HCT116 (cell line): Measurements from ENCODE around the gene SLC5A1. TPM values are rescaled to one million over a fixed set of nuclear protein-coding genes. Genes with fewer than 3 reads are reported as not detected.

Experiments
- ATAC-seq: fragments of 200-7000 bp; cut with Tn5 transposase; 2 replicates; pipeline ENCODE4 v1.9.1; 2020; ENCODE audit warnings: mild to moderate bottlenecking, moderate library complexity
- BruUV-seq: library from RNA; stranded (reverse); fragments of 400-500 nt; replicated peaks from 2 replicates; lab custom pipeline; 2021; lab: Mats Ljungman, UMichigan
- CTCF ChIA-PET: fragments of 300-600 bp; sonication (Branson Sonifier 250); formaldehyde crosslinking; loops from one replicate; lab custom pipeline; 2021; ENCODE audit warnings: antibody characterized with exemption; lab: Charles Lee
- POLR2A ChIA-PET: fragments of 300-600, 350-600 bp; sonication (Branson Sonifier 250); formaldehyde crosslinking; loops from one replicate; lab custom pipeline; 2021; ENCODE audit warnings: antibody characterized with exemption; lab: Charles Lee
- RAD21 ChIA-PET, 2 experiments: fragments of 300-600 bp; sonication (Branson Sonifier 250); formaldehyde crosslinking; loops; one replicate each; lab custom pipeline; 2023; ENCODE audit warnings: low total read pairs in 2 of 2; ENCODE audit not compliant: uncharacterized antibody in 2 of 2, unreplicated experiment in 2 of 2, low non-redundant PET in 1 of 2; lab: Charles Lee
- DNase-seq: peaks from one replicate; pipeline ENCODE4 v3.0.0-alpha.2; 2010; ENCODE audit warnings: low read depth, low spot score
- H2AFZ ChIP-seq: fragments of 200-600 bp; shearing (Covaris generic), sonication (generic); 2 replicates; pipeline ENCODE4 v1.6.1; 2017; ENCODE audit warnings: low read depth, mixed run types, mixed read lengths, antibody characterized with exemption, low read length; ENCODE audit not compliant: poor library complexity, severe bottlenecking
- H3K27ac ChIP-seq: 2 replicates; pipeline ENCODE4 v1.5.1; 2012; ENCODE audit warnings: low read depth, low read length
- H3K27me3 ChIP-seq: fragments of 200-600 bp; sonication (generic); 2 replicates; pipeline ENCODE4 v1.6.1; 2016; ENCODE audit warnings: mixed run types, low read length, mixed read lengths; ENCODE audit not compliant: insufficient read depth
- H3K36me3 ChIP-seq, 2 experiments: fragments of 200-500 bp in 1 of 2; fragments of 200-600 bp in 1 of 2; sonication (Bioruptor generic) in 1 of 2; sonication (generic) in 1 of 2; 2 replicates each; pipeline versions ENCODE4 v1.5.1 to v1.6.1; 2014 to 2016; ENCODE audit warnings: low read length in 2 of 2, inconsistent platforms in 1 of 2, mixed read lengths in 1 of 2, mixed run types in 1 of 2; ENCODE audit not compliant: insufficient read depth in 2 of 2, control insufficient read depth in 1 of 2
- H3K4me1 ChIP-seq, 2 experiments: fragments of 200-600 bp in 1 of 2; sonication (generic) in 1 of 2; 2 replicates each; pipeline versions ENCODE4 v1.5.1 to v1.6.1; 2012 to 2017; ENCODE audit warnings: low read length in 2 of 2, inconsistent platforms in 1 of 2, mild to moderate bottlenecking in 1 of 2, mixed read lengths in 1 of 2, mixed run types in 1 of 2, moderate library complexity in 1 of 2; ENCODE audit not compliant: insufficient read depth in 2 of 2, control insufficient read depth in 1 of 2
- H3K4me2 ChIP-seq: fragments of 200-600 bp; sonication (generic); 2 replicates; pipeline ENCODE4 v1.6.1; 2017; ENCODE audit warnings: mixed run types, low read length, mixed read lengths
- H3K4me3 ChIP-seq, 2 experiments: fragments of 200-600 bp in 1 of 2; sonication (generic) in 1 of 2; replicated peaks in 1 of 2; 2 replicates each; pipeline ENCODE4 v1.5.1; 2011 to 2016; ENCODE audit warnings: low read length in 2 of 2, control low read depth in 1 of 2, low read depth in 1 of 2, mild to moderate bottlenecking in 1 of 2, mixed read lengths in 1 of 2, mixed run types in 1 of 2
- H3K79me2 ChIP-seq: fragments of 200-600 bp; sonication (generic); 2 replicates; pipeline ENCODE4 v1.6.1; 2017; ENCODE audit warnings: mild to moderate bottlenecking, mixed run types, low read length, moderate library complexity, mixed read lengths; ENCODE audit not compliant: insufficient read depth
- H3K9ac ChIP-seq: fragments of 200-600 bp; sonication (generic); 2 replicates; pipeline ENCODE4 v1.6.1; 2016; ENCODE audit warnings: low read length, mixed read lengths
- H3K9me2 ChIP-seq: fragments of 200-600 bp; sonication (generic), shearing (Covaris generic); 2 replicates; pipeline ENCODE4 v1.6.1; 2017; ENCODE audit warnings: mixed run types, mild to moderate bottlenecking, moderate library complexity; ENCODE audit not compliant: insufficient read depth
- H3K9me3 ChIP-seq, 2 experiments: fragments of 200-500 bp in 1 of 2; fragments of 200-600 bp in 1 of 2; sonication (Bioruptor generic) in 1 of 2; sonication (generic) in 1 of 2; 2 replicates each; pipeline ENCODE4 v1.6.1; 2014 to 2017; ENCODE audit warnings: low read length in 2 of 2, mixed read lengths in 2 of 2, inconsistent platforms in 1 of 2, low read depth in 1 of 2, mild to moderate bottlenecking in 1 of 2, mixed run types in 1 of 2, moderate library complexity in 1 of 2; ENCODE audit not compliant: control insufficient read depth in 1 of 2, insufficient read depth in 1 of 2
- H4K20me1 ChIP-seq: fragments of 200-600 bp; sonication (generic), shearing (Covaris generic); 2 replicates; pipeline ENCODE4 v1.6.1; 2017; ENCODE audit warnings: mixed run types, mild to moderate bottlenecking, moderate library complexity; ENCODE audit not compliant: insufficient read depth
- CBX3 ChIP-seq: IDR thresholded peaks from 2 replicates; pipeline ENCODE4 v1.6.1; 2012; ENCODE audit warnings: low read depth
- EGR1 ChIP-seq: IDR thresholded peaks from 2 replicates; pipeline ENCODE4 v1.6.1; 2012; ENCODE audit warnings: low read depth
- ELF1 ChIP-seq: IDR thresholded peaks from 2 replicates; pipeline ENCODE4 v1.6.1; 2012; ENCODE audit warnings: low read depth, borderline replicate concordance
- EZH2 ChIP-seq: fragments of 200-600 bp; sonication (generic); IDR thresholded peaks from 2 replicates; pipeline ENCODE4 v1.6.1; 2017; ENCODE audit warnings: antibody characterized with exemption, mixed run types
- EZH2phosphoT487 ChIP-seq: fragments of 200-600 bp; IDR thresholded peaks from 2 replicates; pipeline ENCODE4 v1.6.1; 2018; ENCODE audit warnings: antibody characterized with exemption, borderline replicate concordance
- FOSL1 ChIP-seq: IDR thresholded peaks from 2 replicates; pipeline ENCODE4 v1.6.1; 2012; ENCODE audit warnings: low read depth
- JUND ChIP-seq: IDR thresholded peaks from 2 replicates; pipeline ENCODE4 v1.6.1; 2012
- POLR2A ChIP-seq: IDR thresholded peaks from 2 replicates; pipeline ENCODE4 v1.7.0; 2011; ENCODE audit warnings: borderline replicate concordance; ENCODE audit not compliant: insufficient read depth, insufficient read length; ENCODE audit errors: extremely low read depth
- POLR2AphosphoS5 ChIP-seq: IDR thresholded peaks from 2 replicates; pipeline ENCODE4 v1.6.1; 2011; ENCODE audit warnings: mild to moderate bottlenecking, low read depth, low read length, moderate library complexity
- RAD21 ChIP-seq: IDR thresholded peaks from 2 replicates; pipeline ENCODE4 v1.6.1; 2012; ENCODE audit warnings: low read depth, mild to moderate bottlenecking
- SIN3A ChIP-seq: IDR thresholded peaks from 2 replicates; pipeline ENCODE4 v1.6.1; 2012; ENCODE audit warnings: low read depth
- SP1 ChIP-seq: IDR thresholded peaks from 2 replicates; pipeline ENCODE4 v1.6.1; 2012; ENCODE audit warnings: low read depth
- SRF ChIP-seq: IDR thresholded peaks from 2 replicates; pipeline ENCODE4 v1.6.1; 2012; ENCODE audit warnings: low read depth
- TCF7L2 ChIP-seq: IDR thresholded peaks from 2 replicates; pipeline ENCODE4 v1.7.0; 2011; ENCODE audit warnings: borderline replicate concordance, inconsistent platforms; ENCODE audit not compliant: insufficient read depth, insufficient read length; ENCODE audit errors: extremely low read depth
- intact Hi-C: fragments of 100-400 bp; cut with micrococcal nuclease; formaldehyde crosslinking; loops from 2 replicates; pipeline ENCODE4 v1.10.0; 2022
- total RNA-seq: library from RNA; stranded (reverse); gene quantifications from one replicate; pipeline ENCODE4 v1.2.1, GENCODE V29; 2021; ENCODE audit not compliant: unreplicated experiment
- TF ChIP-seq, protein P1 (sequence below): IDR thresholded peaks from 2 replicates; pipeline ENCODE4 v1.6.1; 2012
- TF ChIP-seq, protein P2 (sequence below): IDR thresholded peaks from 2 replicates; pipeline ENCODE4 v1.6.1; 2012; ENCODE audit warnings: low read depth
- TF ChIP-seq, protein P3 (sequence below), 3 experiments: fragments of 200-600 bp in 1 of 3; sonication (generic) in 1 of 3; IDR thresholded peaks in 2 of 3; conservative IDR thresholded peaks in 1 of 3; 2 replicates each; pipeline ENCODE4 v1.5.1; 2012 to 2017; ENCODE audit warnings: low read depth in 2 of 3, low read length in 2 of 3, antibody characterized with exemption in 1 of 3, borderline replicate concordance in 1 of 3, control low read depth in 1 of 3, mild to moderate bottlenecking in 1 of 3, mixed read lengths in 1 of 3, mixed run types in 1 of 3, moderate library complexity in 1 of 3; ENCODE audit not compliant: insufficient read depth in 1 of 3
- TF ChIP-seq, protein P4 (sequence below): IDR thresholded peaks from 2 replicates; pipeline ENCODE4 v1.6.1; 2011; ENCODE audit warnings: mild to moderate bottlenecking, low read length, moderate library complexity; ENCODE audit not compliant: insufficient replicate concordance; ENCODE audit errors: extremely low read depth

Gene SLC5A1
- total RNA-seq, 1 experiment from 2014 or later: 0.32 TPM

DNA sequence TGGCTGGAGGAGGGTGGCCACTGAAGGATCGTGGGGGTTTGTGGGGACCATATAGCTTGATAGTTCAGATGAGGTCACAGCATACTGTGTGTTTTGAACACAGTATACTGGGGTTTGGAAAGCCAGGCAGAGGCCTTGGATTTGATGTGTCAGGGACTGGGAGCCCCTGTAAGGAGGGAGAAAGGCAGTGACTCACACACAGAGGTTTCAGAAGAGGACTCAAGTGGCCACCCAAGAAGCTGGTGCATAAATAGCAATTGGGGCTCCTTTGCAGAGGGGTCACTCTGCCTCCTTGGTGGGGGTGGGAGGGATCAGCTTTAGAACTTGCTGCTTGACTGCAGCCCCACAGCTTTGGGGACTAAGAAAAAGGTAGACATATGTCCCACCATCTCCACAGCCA lies 39.3 kb downstream of the SLC5A1 start:
- peaks cover 18 to 22% of the 10 kb centered on the region in 2 experiments for H3K4me1 ChIP-seq
- DNase-seq (no peak), ATAC-seq (no peak)
- TF ChIP-seq, protein P1, sequence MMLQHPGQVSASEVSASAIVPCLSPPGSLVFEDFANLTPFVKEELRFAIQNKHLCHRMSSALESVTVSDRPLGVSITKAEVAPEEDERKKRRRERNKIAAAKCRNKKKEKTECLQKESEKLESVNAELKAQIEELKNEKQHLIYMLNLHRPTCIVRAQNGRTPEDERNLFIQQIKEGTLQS: no peak
- TF ChIP-seq RAD21 (no peak), EZH2phosphoT487 (no peak), CBX3 (no peak), ELF1 (no peak), JUND (no peak), SIN3A (no peak), SRF (no peak), TCF7L2 (no peak), SP1 (no peak), EGR1 (no peak), POLR2A (no peak), FOSL1 (no peak), POLR2AphosphoS5 (no peak), EZH2 (no peak)
- TF ChIP-seq, protein P2, sequence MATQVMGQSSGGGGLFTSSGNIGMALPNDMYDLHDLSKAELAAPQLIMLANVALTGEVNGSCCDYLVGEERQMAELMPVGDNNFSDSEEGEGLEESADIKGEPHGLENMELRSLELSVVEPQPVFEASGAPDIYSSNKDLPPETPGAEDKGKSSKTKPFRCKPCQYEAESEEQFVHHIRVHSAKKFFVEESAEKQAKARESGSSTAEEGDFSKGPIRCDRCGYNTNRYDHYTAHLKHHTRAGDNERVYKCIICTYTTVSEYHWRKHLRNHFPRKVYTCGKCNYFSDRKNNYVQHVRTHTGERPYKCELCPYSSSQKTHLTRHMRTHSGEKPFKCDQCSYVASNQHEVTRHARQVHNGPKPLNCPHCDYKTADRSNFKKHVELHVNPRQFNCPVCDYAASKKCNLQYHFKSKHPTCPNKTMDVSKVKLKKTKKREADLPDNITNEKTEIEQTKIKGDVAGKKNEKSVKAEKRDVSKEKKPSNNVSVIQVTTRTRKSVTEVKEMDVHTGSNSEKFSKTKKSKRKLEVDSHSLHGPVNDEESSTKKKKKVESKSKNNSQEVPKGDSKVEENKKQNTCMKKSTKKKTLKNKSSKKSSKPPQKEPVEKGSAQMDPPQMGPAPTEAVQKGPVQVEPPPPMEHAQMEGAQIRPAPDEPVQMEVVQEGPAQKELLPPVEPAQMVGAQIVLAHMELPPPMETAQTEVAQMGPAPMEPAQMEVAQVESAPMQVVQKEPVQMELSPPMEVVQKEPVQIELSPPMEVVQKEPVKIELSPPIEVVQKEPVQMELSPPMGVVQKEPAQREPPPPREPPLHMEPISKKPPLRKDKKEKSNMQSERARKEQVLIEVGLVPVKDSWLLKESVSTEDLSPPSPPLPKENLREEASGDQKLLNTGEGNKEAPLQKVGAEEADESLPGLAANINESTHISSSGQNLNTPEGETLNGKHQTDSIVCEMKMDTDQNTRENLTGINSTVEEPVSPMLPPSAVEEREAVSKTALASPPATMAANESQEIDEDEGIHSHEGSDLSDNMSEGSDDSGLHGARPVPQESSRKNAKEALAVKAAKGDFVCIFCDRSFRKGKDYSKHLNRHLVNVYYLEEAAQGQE: no peak
- TF ChIP-seq, protein P3, sequence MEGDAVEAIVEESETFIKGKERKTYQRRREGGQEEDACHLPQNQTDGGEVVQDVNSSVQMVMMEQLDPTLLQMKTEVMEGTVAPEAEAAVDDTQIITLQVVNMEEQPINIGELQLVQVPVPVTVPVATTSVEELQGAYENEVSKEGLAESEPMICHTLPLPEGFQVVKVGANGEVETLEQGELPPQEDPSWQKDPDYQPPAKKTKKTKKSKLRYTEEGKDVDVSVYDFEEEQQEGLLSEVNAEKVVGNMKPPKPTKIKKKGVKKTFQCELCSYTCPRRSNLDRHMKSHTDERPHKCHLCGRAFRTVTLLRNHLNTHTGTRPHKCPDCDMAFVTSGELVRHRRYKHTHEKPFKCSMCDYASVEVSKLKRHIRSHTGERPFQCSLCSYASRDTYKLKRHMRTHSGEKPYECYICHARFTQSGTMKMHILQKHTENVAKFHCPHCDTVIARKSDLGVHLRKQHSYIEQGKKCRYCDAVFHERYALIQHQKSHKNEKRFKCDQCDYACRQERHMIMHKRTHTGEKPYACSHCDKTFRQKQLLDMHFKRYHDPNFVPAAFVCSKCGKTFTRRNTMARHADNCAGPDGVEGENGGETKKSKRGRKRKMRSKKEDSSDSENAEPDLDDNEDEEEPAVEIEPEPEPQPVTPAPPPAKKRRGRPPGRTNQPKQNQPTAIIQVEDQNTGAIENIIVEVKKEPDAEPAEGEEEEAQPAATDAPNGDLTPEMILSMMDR (IDR thresholded peaks at IDR 0.05 in 2 of 3, conservative IDR thresholded peaks at IDR 0.05 in 1 of 3; ENCODE audit: borderline replicate concordance in 1 of 3, insufficient read depth in 1 of 3, low read depth in 2 of 3, low read length in 2 of 3): no peak
- TF ChIP-seq, protein P4, sequence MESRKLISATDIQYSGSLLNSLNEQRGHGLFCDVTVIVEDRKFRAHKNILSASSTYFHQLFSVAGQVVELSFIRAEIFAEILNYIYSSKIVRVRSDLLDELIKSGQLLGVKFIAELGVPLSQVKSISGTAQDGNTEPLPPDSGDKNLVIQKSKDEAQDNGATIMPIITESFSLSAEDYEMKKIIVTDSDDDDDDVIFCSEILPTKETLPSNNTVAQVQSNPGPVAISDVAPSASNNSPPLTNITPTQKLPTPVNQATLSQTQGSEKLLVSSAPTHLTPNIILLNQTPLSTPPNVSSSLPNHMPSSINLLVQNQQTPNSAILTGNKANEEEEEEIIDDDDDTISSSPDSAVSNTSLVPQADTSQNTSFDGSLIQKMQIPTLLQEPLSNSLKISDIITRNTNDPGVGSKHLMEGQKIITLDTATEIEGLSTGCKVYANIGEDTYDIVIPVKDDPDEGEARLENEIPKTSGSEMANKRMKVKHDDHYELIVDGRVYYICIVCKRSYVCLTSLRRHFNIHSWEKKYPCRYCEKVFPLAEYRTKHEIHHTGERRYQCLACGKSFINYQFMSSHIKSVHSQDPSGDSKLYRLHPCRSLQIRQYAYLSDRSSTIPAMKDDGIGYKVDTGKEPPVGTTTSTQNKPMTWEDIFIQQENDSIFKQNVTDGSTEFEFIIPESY: no peak
- H3K4me3 ChIP-seq: no peak overlapping the region
- H3K9ac ChIP-seq: no peak overlapping the region
- intact Hi-C loops: no loop called here
- BruUV-seq: no TSS peak
- no peaks in the 10 kb centered on the region for H4K20me1 ChIP-seq
- H3K36me3 ChIP-seq: no peaks in the 10 kb centered on the region
- H3K27me3 ChIP-seq: peaks cover 9% of the 10 kb centered on the region
- ChIA-PET RAD21 (interaction anchor here (1.8 to 2.3 kb wide), 2 partner anchors 105 kb away, joined by 8 to 9 read pairs; no protein-coding TSS in a partner anchor), POLR2A (no interaction called here), CTCF (interaction anchor here (5.6 to 7.3 kb wide), 2 partner anchors 104 to 112 kb away, joined by 38 to 129 read pairs; no protein-coding TSS in a partner anchor)
- H2AFZ ChIP-seq: no peak overlapping the region
- no peak overlapping the region for H3K27ac ChIP-seq
- H3K9me2 ChIP-seq: no peaks in the 10 kb centered on the region
- no peaks in the 10 kb centered on the region for H3K9me3 ChIP-seq
- no peak overlapping the region for H3K4me2 ChIP-seq
- no peaks in the 10 kb centered on the region for H3K79me2 ChIP-seq
